SK-N-SH (cell line): ENCODE results near the gene IFIT1.

Experiments used
- CTCF ChIP-seq: fragments of 200-600 bp; sonication (generic); IDR thresholded peaks from 2 replicates; pipeline ENCODE4 v1.6.1; 2017; ENCODE audit warnings: antibody characterized with exemption, mild to moderate bottlenecking, moderate library complexity
- NFIC ChIP-seq: IDR thresholded peaks from 2 replicates; pipeline ENCODE4 v1.4.0; 2012; ENCODE audit warnings: borderline replicate concordance
- RFX5 ChIP-seq: IDR thresholded peaks from 2 replicates; pipeline ENCODE4 v1.6.1; 2012; ENCODE audit warnings: mild to moderate bottlenecking, improper control_type of control experiment, low read length
- TAF1 ChIP-seq: IDR thresholded peaks from 2 replicates; pipeline ENCODE4 v1.6.1; 2012; ENCODE audit warnings: low read depth, mild to moderate bottlenecking, low read length, moderate library complexity, borderline replicate concordance
- YY1 ChIP-seq: IDR thresholded peaks from 2 replicates; pipeline ENCODE4 v1.4.0; 2012; ENCODE audit warnings: low read depth, mild to moderate bottlenecking
- TF ChIP-seq, protein P1 (sequence below): IDR thresholded peaks from 2 replicates; pipeline ENCODE4 v1.6.1; 2012; ENCODE audit warnings: mild to moderate bottlenecking, low read depth, low read length, moderate library complexity

GRCh38 chr10:89346405-89347254 lies 45.8 kb upstream of the IFIT1 start:
- TF ChIP-seq NFIC (no peak), CTCF (no peak), YY1 (no peak), RFX5 (no peak), TAF1 (no peak)
- TF ChIP-seq, protein P1, sequence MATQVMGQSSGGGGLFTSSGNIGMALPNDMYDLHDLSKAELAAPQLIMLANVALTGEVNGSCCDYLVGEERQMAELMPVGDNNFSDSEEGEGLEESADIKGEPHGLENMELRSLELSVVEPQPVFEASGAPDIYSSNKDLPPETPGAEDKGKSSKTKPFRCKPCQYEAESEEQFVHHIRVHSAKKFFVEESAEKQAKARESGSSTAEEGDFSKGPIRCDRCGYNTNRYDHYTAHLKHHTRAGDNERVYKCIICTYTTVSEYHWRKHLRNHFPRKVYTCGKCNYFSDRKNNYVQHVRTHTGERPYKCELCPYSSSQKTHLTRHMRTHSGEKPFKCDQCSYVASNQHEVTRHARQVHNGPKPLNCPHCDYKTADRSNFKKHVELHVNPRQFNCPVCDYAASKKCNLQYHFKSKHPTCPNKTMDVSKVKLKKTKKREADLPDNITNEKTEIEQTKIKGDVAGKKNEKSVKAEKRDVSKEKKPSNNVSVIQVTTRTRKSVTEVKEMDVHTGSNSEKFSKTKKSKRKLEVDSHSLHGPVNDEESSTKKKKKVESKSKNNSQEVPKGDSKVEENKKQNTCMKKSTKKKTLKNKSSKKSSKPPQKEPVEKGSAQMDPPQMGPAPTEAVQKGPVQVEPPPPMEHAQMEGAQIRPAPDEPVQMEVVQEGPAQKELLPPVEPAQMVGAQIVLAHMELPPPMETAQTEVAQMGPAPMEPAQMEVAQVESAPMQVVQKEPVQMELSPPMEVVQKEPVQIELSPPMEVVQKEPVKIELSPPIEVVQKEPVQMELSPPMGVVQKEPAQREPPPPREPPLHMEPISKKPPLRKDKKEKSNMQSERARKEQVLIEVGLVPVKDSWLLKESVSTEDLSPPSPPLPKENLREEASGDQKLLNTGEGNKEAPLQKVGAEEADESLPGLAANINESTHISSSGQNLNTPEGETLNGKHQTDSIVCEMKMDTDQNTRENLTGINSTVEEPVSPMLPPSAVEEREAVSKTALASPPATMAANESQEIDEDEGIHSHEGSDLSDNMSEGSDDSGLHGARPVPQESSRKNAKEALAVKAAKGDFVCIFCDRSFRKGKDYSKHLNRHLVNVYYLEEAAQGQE = no peak
